ENCODE data around the gene BSG. TPM values are rescaled to one million over a fixed set of nuclear protein-coding genes. Genes with fewer than 3 reads are reported as not detected.

Gene BSG
- total RNA-seq, 1 experiment from 2014 or later, result 758 TPM

DNA sequence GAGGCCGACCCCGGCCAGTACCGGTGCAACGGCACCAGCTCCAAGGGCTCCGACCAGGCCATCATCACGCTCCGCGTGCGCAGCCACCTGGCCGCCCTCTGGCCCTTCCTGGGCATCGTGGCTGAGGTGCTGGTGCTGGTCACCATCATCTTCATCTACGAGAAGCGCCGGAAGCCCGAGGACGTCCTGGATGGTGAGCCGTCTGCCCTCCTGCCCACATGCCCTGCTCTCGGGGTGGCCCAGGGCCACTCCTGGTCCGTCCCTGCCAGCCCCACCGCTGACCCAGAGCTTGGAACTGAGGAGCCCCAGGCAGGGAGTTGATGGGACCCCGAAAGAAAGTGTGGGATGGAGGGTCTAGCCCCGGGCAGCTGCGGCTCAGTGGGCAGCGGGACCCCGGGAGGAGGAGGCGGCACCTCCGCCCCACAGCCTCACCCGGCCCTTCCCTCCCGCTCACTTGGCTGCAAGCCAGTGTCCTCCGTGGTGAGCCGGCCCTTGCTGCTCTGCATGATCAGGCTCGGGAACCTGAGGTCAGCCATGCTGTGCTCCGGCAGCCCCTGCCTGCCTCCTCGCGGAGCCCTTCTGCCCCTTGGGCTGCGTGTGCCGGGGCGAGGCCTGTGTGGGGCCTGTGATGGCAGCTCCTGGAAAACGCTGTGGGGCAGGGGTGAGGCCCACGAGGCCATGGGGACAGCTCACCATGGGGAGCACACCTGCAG lies 9.2 kb downstream of the BSG start:
- DNase-seq (ENCODE audit: low spot score), result no peak
- Mint-ChIP-seq H3K27me3 (ENCODE audit: low read depth) (no peaks in the 10 kb centered on the region), H3K36me3 (0 out of 2 replicates have a peak, but pooled peaks cover 2% of the 10 kb centered on the region), H3K4me3 (no peak overlapping the region), H3K4me1 (peaks cover 7% of the 10 kb centered on the region; the same call in 1 of the 2 replicates), H3K9me3 (no peaks in the 10 kb centered on the region), H3K27ac (no peak overlapping the region)
- POLR2A ChIA-PET, result interaction anchor here (1.3 kb wide), 1 partner anchor 9 kb away, joined by 6 read pairs; the partner anchor contains the start of gene BSG
- no peak for ATAC-seq
- CTCF ChIA-PET, result interaction anchor here (0.5 to 1.3 kb wide), 3 partner anchors 28 to 49 kb away, joined by 3 read pairs; no protein-coding TSS in a partner anchor
- TF ChIP-seq CREB1 (CRISPR knock-in tag; IDR thresholded peaks at IDR 0.05), result no peak
- TF ChIP-seq ZBTB21 (CRISPR knock-in tag; IDR thresholded peaks at IDR 0.05; ENCODE audit: borderline replicate concordance), result no peak
- no peak for TF ChIP-seq GTF2I (CRISPR knock-in tag; conservative IDR thresholded peaks at IDR 0.05)
- TF ChIP-seq GABPB1 (CRISPR knock-in tag; IDR thresholded peaks at IDR 0.05), result no peak
- TF ChIP-seq CREM (CRISPR knock-in tag; IDR thresholded peaks at IDR 0.05), result no peak
- TF ChIP-seq, protein P1, sequence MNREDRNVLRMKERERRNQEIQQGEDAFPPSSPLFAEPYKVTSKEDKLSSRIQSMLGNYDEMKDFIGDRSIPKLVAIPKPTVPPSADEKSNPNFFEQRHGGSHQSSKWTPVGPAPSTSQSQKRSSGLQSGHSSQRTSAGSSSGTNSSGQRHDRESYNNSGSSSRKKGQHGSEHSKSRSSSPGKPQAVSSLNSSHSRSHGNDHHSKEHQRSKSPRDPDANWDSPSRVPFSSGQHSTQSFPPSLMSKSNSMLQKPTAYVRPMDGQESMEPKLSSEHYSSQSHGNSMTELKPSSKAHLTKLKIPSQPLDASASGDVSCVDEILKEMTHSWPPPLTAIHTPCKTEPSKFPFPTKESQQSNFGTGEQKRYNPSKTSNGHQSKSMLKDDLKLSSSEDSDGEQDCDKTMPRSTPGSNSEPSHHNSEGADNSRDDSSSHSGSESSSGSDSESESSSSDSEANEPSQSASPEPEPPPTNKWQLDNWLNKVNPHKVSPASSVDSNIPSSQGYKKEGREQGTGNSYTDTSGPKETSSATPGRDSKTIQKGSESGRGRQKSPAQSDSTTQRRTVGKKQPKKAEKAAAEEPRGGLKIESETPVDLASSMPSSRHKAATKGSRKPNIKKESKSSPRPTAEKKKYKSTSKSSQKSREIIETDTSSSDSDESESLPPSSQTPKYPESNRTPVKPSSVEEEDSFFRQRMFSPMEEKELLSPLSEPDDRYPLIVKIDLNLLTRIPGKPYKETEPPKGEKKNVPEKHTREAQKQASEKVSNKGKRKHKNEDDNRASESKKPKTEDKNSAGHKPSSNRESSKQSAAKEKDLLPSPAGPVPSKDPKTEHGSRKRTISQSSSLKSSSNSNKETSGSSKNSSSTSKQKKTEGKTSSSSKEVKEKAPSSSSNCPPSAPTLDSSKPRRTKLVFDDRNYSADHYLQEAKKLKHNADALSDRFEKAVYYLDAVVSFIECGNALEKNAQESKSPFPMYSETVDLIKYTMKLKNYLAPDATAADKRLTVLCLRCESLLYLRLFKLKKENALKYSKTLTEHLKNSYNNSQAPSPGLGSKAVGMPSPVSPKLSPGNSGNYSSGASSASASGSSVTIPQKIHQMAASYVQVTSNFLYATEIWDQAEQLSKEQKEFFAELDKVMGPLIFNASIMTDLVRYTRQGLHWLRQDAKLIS (CRISPR knock-in tag; IDR thresholded peaks at IDR 0.05; ENCODE audit: borderline replicate concordance), result no peak
- no peak for TF ChIP-seq MXD4 (CRISPR knock-in tag; IDR thresholded peaks at IDR 0.05; ENCODE audit: borderline replicate concordance)
- no peak for TF ChIP-seq RORB (CRISPR knock-in tag; IDR thresholded peaks at IDR 0.05)
- TF ChIP-seq, protein P2, sequence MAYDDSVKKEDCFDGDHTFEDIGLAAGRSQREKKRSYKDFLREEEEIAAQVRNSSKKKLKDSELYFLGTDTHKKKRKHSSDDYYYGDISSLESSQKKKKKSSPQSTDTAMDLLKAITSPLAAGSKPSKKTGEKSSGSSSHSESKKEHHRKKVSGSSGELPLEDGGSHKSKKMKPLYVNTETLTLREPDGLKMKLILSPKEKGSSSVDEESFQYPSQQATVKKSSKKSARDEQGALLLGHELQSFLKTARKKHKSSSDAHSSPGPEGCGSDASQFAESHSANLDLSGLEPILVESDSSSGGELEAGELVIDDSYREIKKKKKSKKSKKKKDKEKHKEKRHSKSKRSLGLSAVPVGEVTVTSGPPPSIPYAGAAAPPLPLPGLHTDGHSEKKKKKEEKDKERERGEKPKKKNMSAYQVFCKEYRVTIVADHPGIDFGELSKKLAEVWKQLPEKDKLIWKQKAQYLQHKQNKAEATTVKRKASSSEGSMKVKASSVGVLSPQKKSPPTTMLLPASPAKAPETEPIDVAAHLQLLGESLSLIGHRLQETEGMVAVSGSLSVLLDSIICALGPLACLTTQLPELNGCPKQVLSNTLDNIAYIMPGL (CRISPR knock-in tag; IDR thresholded peaks at IDR 0.05), result no peak
- TF ChIP-seq, protein P3, sequence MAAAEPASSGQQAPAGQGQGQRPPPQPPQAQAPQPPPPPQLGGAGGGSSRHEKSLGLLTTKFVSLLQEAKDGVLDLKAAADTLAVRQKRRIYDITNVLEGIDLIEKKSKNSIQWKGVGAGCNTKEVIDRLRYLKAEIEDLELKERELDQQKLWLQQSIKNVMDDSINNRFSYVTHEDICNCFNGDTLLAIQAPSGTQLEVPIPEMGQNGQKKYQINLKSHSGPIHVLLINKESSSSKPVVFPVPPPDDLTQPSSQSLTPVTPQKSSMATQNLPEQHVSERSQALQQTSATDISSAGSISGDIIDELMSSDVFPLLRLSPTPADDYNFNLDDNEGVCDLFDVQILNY (CRISPR knock-in tag; IDR thresholded peaks at IDR 0.05), result no peak
- TF ChIP-seq ATF6 (CRISPR knock-in tag; IDR thresholded peaks at IDR 0.05), result no peak

- Mint-ChIP-seq H3K4me1 (peaks cover 4% of the 10 kb centered on the region; the same call in 1 of the 2 replicates), H3K9me3 (no peaks in the 10 kb centered on the region), H3K36me3 (0 out of 2 replicates have a peak, but pooled peaks cover 2% of the 10 kb centered on the region), H3K27me3 (ENCODE audit: low read depth) (no peaks in the 10 kb centered on the region), H3K27ac (no peak overlapping the region), H3K4me3 (no peak overlapping the region)
- DNase-seq (ENCODE audit: low spot score) (no peak), ATAC-seq (no peak)
- POLR2A ChIA-PET, result no interaction called here
- CTCF ChIA-PET, result interaction anchor here (0.6 to 5.3 kb wide), 5 partner anchors 7 to 260 kb away, joined by 3 to 32 read pairs (median 3); no protein-coding TSS in a partner anchor
- TF ChIP-seq, protein P4, sequence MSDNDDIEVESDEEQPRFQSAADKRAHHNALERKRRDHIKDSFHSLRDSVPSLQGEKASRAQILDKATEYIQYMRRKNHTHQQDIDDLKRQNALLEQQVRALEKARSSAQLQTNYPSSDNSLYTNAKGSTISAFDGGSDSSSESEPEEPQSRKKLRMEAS (CRISPR knock-in tag; IDR thresholded peaks at IDR 0.05), result no peak
- TF ChIP-seq NFATC4 (CRISPR knock-in tag; IDR thresholded peaks at IDR 0.05) (no peak), TCF7 (CRISPR knock-in tag; IDR thresholded peaks at IDR 0.05; ENCODE audit: low read depth) (no peak)
- TF ChIP-seq, protein P5, sequence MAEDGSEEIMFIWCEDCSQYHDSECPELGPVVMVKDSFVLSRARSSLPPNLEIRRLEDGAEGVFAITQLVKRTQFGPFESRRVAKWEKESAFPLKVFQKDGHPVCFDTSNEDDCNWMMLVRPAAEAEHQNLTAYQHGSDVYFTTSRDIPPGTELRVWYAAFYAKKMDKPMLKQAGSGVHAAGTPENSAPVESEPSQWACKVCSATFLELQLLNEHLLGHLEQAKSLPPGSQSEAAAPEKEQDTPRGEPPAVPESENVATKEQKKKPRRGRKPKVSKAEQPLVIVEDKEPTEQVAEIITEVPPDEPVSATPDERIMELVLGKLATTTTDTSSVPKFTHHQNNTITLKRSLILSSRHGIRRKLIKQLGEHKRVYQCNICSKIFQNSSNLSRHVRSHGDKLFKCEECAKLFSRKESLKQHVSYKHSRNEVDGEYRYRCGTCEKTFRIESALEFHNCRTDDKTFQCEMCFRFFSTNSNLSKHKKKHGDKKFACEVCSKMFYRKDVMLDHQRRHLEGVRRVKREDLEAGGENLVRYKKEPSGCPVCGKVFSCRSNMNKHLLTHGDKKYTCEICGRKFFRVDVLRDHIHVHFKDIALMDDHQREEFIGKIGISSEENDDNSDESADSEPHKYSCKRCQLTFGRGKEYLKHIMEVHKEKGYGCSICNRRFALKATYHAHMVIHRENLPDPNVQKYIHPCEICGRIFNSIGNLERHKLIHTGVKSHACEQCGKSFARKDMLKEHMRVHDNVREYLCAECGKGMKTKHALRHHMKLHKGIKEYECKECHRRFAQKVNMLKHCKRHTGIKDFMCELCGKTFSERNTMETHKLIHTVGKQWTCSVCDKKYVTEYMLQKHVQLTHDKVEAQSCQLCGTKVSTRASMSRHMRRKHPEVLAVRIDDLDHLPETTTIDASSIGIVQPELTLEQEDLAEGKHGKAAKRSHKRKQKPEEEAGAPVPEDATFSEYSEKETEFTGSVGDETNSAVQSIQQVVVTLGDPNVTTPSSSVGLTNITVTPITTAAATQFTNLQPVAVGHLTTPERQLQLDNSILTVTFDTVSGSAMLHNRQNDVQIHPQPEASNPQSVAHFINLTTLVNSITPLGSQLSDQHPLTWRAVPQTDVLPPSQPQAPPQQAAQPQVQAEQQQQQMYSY (CRISPR knock-in tag; IDR thresholded peaks at IDR 0.05), result no peak
- TF ChIP-seq, protein P6, sequence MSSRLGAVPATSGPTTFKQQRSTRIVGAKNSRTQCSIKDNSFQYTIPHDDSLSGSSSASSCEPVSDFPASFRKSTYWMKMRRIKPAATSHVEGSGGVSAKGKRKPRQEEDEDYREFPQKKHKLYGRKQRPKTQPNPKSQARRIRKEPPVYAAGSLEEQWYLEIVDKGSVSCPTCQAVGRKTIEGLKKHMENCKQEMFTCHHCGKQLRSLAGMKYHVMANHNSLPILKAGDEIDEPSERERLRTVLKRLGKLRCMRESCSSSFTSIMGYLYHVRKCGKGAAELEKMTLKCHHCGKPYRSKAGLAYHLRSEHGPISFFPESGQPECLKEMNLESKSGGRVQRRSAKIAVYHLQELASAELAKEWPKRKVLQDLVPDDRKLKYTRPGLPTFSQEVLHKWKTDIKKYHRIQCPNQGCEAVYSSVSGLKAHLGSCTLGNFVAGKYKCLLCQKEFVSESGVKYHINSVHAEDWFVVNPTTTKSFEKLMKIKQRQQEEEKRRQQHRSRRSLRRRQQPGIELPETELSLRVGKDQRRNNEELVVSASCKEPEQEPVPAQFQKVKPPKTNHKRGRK (CRISPR knock-in tag; IDR thresholded peaks at IDR 0.05; ENCODE audit: borderline replicate concordance), result no peak
Measured at GRCh38 chr19:582497-583197, 10.3 kb downstream of the BSG start.

All from WTC11 (cell line).